HG02588 (cell line): ENCODE data around the gene LY9.

Source experiments
- ATAC-seq: cut with Tn5 transposase; IDR thresholded peaks from one replicate; pipeline ENCODE4 v1.9.1; 2021; ENCODE audit warnings: mild to moderate bottlenecking, moderate library complexity; ENCODE audit not compliant: unreplicated experiment

The LY9 gene

GRCh38 chr1:160836561-160836960 is 40.6 kb downstream of the LY9 start:
- no peak for ATAC-seq

GRCh38 chr1:160836981-160837557 is 41.1 kb downstream of the LY9 start:
- no peak for ATAC-seq

GRCh38 chr1:160837558-160838205 is 41.7 kb downstream of the LY9 start:
- ATAC-seq = peak; percentile 73

GRCh38 chr1:160838888-160839287 is 42.9 kb downstream of the LY9 start:
- ATAC-seq = no peak

- ATAC-seq = no peak
Measured at GRCh38 chr1:160839746-160840145, 43.8 kb downstream of the LY9 start.

- ATAC-seq = no peak
Measured at GRCh38 chr1:160841079-160841478, 45.1 kb downstream of the LY9 start.

- no peak for ATAC-seq
Measured at GRCh38 chr1:160844447-160845232, 48.7 kb downstream of the LY9 start.

- no peak for ATAC-seq
Measured at GRCh38 chr1:160846281-160846680, 50.3 kb downstream of the LY9 start.

- ATAC-seq = no peak
Measured at GRCh38 chr1:160850541-160850940, 54.6 kb downstream of the LY9 start.

- no peak for ATAC-seq
Measured at GRCh38 chr1:160850993-160851392, 55.0 kb downstream of the LY9 start.

- no peak for ATAC-seq
Measured at GRCh38 chr1:160853014-160853413, 57.0 kb downstream of the LY9 start.

GRCh38 chr1:160853754-160854153 is 57.8 kb downstream of the LY9 start:
- no peak for ATAC-seq

- ATAC-seq = no peak
Measured at GRCh38 chr1:160855181-160855981, 59.4 kb downstream of the LY9 start.

- no peak for ATAC-seq
Measured at GRCh38 chr1:160858097-160858496, 62.1 kb downstream of the LY9 start.

GRCh38 chr1:160858507-160858906 is 62.5 kb downstream of the LY9 start:
- no peak for ATAC-seq

- no peak for ATAC-seq
Measured at GRCh38 chr1:160859166-160859565, 63.2 kb downstream of the LY9 start.

GRCh38 chr1:160860840-160861505 is 65.0 kb downstream of the LY9 start:
- ATAC-seq = no peak

- ATAC-seq = peak; percentile 80
Measured at GRCh38 chr1:160862203-160863060, 66.5 kb downstream of the LY9 start, which contains the start of gene CD244. Gene CD244, minus strand, starts transcription at chr1:160862887. Its CDS starts 210 bp downstream, at chr1:160862677.

GRCh38 chr1:160863061-160863773 is 67.2 kb downstream of the LY9 start:
- no peak for ATAC-seq
